HG03565 (cell line): Measurements from ENCODE around the gene KIFC3.
"Not testable (repeated sequence)": the region's sequence is repeated elsewhere in the genome, so short reads cannot be mapped to it uniquely, and the experiment has no call there.

ENCODE experiments used
- ATAC-seq: cut with Tn5 transposase; IDR thresholded peaks from one replicate; pipeline ENCODE4 v1.9.1; 2021; ENCODE audit warnings: mild to moderate bottlenecking, moderate library complexity; ENCODE audit not compliant: unreplicated experiment

KIFC3 gene

GRCh38 chr16:57725554-57725953 lies 76.7 kb downstream of the KIFC3 start:
- no peak for ATAC-seq

GRCh38 chr16:57725151-57725550 lies 77.1 kb downstream of the KIFC3 start:
- ATAC-seq = no peak

GRCh38 chr16:57724531-57724930 lies 77.8 kb downstream of the KIFC3 start:
- ATAC-seq = no peak

GRCh38 chr16:57723170-57723569 lies 79.1 kb downstream of the KIFC3 start:
- no peak for ATAC-seq

GRCh38 chr16:57722651-57723050 lies 79.6 kb downstream of the KIFC3 start:
- ATAC-seq = no peak

GRCh38 chr16:57722210-57722499 lies 80.1 kb downstream of the KIFC3 start:
- ATAC-seq = no peak

GRCh38 chr16:57721356-57722209 lies 80.7 kb downstream of the KIFC3 start:
- ATAC-seq = no peak

GRCh38 chr16:57720142-57720575 lies 82.1 kb downstream of the KIFC3 start:
- ATAC-seq = no peak

GRCh38 chr16:57714047-57714446 lies 88.2 kb downstream of the KIFC3 start:
- ATAC-seq = no peak

- no peak for ATAC-seq
Observed at GRCh38 chr16:57713596-57713995, 88.7 kb downstream of the KIFC3 start.

GRCh38 chr16:57712569-57712968 lies 89.7 kb downstream of the KIFC3 start:
- ATAC-seq = not testable (repeated sequence)

GRCh38 chr16:57711993-57712392 lies 90.3 kb downstream of the KIFC3 start:
- ATAC-seq = no peak

- ATAC-seq = no peak
Observed at GRCh38 chr16:57711346-57711745, 90.9 kb downstream of the KIFC3 start.

- no peak for ATAC-seq
Observed at GRCh38 chr16:57709663-57710062, 92.6 kb downstream of the KIFC3 start.
